H1 (cell line): ENCODE measurements around the gene SLC25A12. TPM values are rescaled to one million over a fixed set of nuclear protein-coding genes. Genes with fewer than 3 reads are reported as not detected.

Source experiments
- GABPA ChIP-seq: IDR thresholded peaks from 2 replicates; pipeline ENCODE4 v1.6.1; 2011; ENCODE audit warnings: mild to moderate bottlenecking, low read length, moderate library complexity, borderline replicate concordance; ENCODE audit not compliant: insufficient read depth
- polyA plus RNA-seq, 7 experiments: library from polyadenylated mRNA; depleted of rRNA in 3 of 7; stranded (reverse) in 5 of 7; unstranded in 2 of 7; fragments of >200 nt in 5 of 7; fragments of 200-250 nt in 2 of 7; gene quantifications; 1 replicate in 5 of 7; 2 replicates in 1 of 7; 4 replicates in 1 of 7; pipeline versions ENCODE4 v1.2.1 to v1.2.3, GENCODE V29; 2011 to 2013; ENCODE audit warnings: missing spikeins in 2 of 7, mixed read lengths in 2 of 7
- total RNA-seq: library from RNA; stranded (reverse); fragmentation: NEBNext Ultra II Directional; extraction: Animal tissue kit (Norgen Biotek cat#: 25700); gene quantifications from 2 replicates; pipeline ENCODE4 v1.2.1, GENCODE V29; 2021

SLC25A12 gene
- total and polyA plus RNA-seq, 2 of the 8 experiments (the other 6 are each of a cell fraction or from before 2014, with no cell fraction given): 7.7 to 10.2 TPM

DNA sequence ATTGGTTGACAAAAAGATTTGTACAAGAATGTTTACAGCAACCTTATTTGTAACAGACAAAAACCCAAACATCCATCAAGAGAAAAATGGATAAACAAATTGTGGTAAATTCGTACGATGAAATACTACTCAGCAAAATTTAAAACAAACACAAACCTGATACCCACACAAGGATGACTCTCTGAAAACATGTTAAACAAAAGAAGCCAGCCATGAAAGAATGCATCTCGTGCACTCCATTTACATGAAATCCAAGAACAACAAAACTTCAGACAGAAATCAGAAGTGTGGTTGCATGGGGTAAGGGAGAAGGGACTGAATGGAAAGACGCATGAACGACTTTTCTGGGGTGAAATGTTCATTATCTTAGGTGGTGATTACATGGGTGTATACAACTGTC, 93.4 kb downstream of the SLC25A12 start (continued):
- TF ChIP-seq GABPA: no peak
